ENCODE results near the gene F12.

GRCh38 chr5:177444106-177445051 is 35.0 kb upstream of the F12 start:
- TF ChIP-seq CTCF (conservative IDR thresholded peaks at IDR 0.05; ENCODE audit: low read depth, low read length) (no peak), EZH2 (IDR thresholded peaks at IDR 0.05; ENCODE audit: borderline replicate concordance, low read depth, low read length, poor library complexity, severe bottlenecking) (no peak)

Data from A673 (cell line).